ENCODE results near the gene AGBL1. TPM values are rescaled to one million over a fixed set of nuclear protein-coding genes. Genes with fewer than 3 reads are reported as not detected.

AGBL1 gene
- total RNA-seq, 2 experiments from 2014 or later = not detected

DNA sequence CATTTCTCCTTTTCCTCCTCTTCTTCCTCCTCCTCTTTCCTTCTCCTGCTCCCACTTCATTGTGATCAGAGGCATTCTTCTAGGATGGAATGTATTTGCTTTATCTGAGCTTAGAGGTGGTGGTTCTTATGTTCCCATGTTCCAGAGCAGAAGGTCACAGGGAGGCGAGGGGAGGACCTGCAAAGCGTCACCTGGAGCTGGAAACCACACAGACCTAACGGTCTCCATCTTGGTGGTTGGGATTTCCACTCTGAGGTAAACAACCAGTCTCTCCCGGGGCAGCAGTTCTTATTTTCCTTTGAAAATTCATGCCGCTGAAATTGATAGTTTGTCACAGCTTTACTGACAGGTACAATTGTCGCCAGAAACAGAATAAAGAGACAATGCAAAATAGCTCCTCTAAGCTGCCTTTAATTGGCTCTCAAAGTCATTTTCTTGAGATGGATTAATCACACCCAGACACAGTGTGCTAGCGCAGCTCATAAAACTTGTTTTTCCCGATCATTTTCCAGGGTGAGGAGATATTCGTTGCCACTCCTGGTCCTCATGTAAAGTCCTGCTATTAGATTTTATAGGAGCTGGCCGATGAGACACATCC, 16.9 kb upstream of the AGBL1 start:
- CTCF ChIA-PET = no interaction called here
- Mint-ChIP-seq H3K36me3 (ENCODE audit: low read depth) (no peaks in the 10 kb centered on the region), H3K4me3 (no peak overlapping the region), H3K4me1 (ENCODE audit: low read depth) (no peaks in the 10 kb centered on the region), H3K27ac (no peak overlapping the region), H3K9me3 (peaks cover 6% of the 10 kb centered on the region), H3K27me3 (ENCODE audit: low read depth) (peaks cover 14% of the 10 kb centered on the region)
- DNase-seq = no peak
- intact Hi-C loops (cut with micrococcal nuclease) = no loop called here

DNA sequence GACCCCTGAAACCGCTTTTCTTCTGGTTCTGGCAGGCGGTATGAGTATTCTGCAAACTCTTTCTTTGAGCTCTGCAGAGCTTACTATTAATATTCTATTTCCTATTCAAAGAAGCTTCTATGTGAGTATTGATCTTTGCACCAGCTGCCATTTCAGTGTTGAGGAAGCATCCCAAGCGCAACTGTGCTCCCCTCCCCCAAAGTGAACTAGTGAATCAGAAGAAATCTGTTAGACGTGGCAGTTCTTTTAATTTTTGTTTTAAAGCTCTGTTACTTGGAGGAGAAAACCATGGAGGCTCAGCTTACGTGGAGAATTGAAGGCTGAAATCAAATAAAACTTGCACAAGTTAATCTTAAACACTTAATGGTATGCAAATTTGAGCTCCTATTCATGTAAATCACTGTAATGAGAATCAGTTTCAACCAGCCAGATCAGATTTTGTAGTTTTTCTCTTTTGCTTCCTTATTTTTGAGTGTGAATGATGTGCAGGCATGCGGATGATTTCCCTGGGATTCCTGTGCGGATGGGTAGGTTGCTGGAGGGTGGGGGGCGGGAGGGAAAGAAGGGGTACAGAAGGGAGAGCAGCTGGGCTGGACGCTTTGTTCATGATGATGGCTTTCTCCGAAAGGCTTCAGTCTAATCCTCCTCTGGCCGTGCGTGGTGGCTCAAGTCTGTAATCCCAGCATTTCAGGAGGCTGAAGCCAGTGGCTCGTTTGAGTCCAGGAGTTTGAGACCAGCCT, 16.1 kb upstream of the AGBL1 start:
- Mint-ChIP-seq H3K4me3 (no peak overlapping the region), H3K9me3 (peaks cover 6% of the 10 kb centered on the region), H3K27ac (no peak overlapping the region), H3K27me3 (ENCODE audit: low read depth) (peaks cover 14% of the 10 kb centered on the region), H3K4me1 (ENCODE audit: low read depth) (no peaks in the 10 kb centered on the region), H3K36me3 (ENCODE audit: low read depth) (no peaks in the 10 kb centered on the region)
- CTCF ChIA-PET = no interaction called here
- intact Hi-C loops (cut with micrococcal nuclease) = no loop called here
- DNase-seq = no peak

DNA sequence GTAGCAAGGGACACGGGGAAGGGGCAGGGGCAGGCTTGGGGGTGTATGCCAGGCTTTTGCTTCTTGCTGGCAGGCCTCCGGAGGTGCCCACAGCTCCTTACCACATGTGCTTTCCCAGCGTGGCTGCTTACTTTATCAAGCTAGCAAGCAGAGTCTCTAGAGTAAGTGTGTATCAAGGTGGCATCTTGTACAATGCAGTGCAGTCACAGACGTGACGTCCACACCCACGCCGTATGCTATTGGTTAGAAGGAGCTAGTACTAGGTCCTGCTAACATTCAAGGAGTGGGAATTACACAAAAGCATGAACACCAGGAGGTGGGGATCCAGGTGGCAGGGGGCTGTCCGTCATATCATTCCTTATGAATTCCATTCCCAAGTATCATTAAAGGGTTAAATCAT, 15.3 kb upstream of the AGBL1 start:
- intact Hi-C loops (cut with micrococcal nuclease) = no loop called here
- CTCF ChIA-PET = no interaction called here
- Mint-ChIP-seq H3K27ac (no peak overlapping the region), H3K27me3 (ENCODE audit: low read depth) (peaks cover 14% of the 10 kb centered on the region), H3K4me3 (no peak overlapping the region), H3K4me1 (ENCODE audit: low read depth) (no peaks in the 10 kb centered on the region), H3K9me3 (peaks cover 6% of the 10 kb centered on the region), H3K36me3 (ENCODE audit: low read depth) (no peaks in the 10 kb centered on the region)
- DNase-seq = no peak

DNA sequence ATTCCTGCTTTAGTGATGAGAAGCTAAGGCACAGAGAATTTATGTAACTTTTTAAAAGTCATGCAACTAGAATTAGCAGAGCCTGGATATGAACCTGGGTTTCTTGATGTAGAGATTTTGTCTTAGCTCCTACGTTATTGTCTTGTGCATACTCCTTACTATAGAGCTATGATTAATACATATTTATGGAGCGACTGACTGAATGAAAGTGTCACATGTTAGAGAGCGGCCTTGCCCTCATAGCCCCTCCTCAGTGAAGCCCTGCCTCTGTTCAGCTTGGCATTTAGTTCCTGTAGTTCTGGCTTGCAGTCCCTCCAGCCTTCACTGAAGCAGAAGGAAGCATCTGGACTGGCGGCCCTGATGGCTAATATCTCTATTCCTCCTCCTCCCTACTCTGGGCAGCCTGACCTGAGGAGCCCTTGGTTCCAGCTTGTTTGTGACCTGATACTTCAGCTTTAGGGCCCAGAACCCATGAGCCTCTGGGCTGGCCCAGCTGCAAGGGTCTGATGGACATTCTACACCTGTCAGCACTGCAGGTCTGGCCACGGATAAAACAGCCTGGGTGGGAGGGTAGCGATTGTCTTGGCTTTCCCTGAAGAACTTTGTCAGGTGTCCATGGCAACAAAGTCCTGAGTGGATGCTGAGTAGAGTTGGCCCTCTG, 13.4 kb upstream of the AGBL1 start:
- intact Hi-C loops (cut with micrococcal nuclease) = no loop called here
- peaks cover 6% of the 10 kb centered on the region for H3K9me3 Mint-ChIP-seq
- H3K27ac Mint-ChIP-seq = no peak overlapping the region
- peaks cover 14% of the 10 kb centered on the region for H3K27me3 Mint-ChIP-seq (ENCODE audit: low read depth)
- DNase-seq = no peak
- no peak overlapping the region for H3K4me3 Mint-ChIP-seq
- CTCF ChIA-PET = no interaction called here
- H3K36me3 Mint-ChIP-seq (ENCODE audit: low read depth) = no peaks in the 10 kb centered on the region
- H3K4me1 Mint-ChIP-seq (ENCODE audit: low read depth) = no peaks in the 10 kb centered on the region

DNA sequence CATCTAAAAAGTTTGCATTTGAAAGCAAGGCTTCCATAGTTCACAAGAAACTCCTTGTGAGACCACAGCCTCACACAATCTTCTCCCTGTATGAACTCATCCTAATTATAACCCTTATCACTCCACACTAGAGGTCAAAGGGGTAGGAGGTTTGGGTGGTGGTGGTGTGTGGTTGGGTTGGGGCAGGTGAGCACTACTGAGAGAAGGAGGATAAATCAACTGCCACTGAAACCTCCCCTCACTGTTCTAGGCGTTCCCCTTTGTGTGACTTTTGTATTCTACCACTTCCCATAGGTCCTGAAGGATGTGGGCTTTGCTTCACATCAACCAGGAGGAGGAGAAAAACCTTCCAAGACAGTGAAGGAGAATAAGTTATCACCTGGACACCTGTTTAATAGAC, 6.4 kb upstream of the AGBL1 start:
- H3K36me3 Mint-ChIP-seq (ENCODE audit: low read depth) = no peaks in the 10 kb centered on the region
- intact Hi-C loops (cut with micrococcal nuclease) = no loop called here
- H3K9me3 Mint-ChIP-seq = no peaks in the 10 kb centered on the region
- H3K4me3 Mint-ChIP-seq = no peak overlapping the region
- H3K27me3 Mint-ChIP-seq (ENCODE audit: low read depth) = no peaks in the 10 kb centered on the region
- DNase-seq = no peak
- no peak overlapping the region for H3K27ac Mint-ChIP-seq
- CTCF ChIA-PET = no interaction called here
- no peaks in the 10 kb centered on the region for H3K4me1 Mint-ChIP-seq (ENCODE audit: low read depth)

DNA sequence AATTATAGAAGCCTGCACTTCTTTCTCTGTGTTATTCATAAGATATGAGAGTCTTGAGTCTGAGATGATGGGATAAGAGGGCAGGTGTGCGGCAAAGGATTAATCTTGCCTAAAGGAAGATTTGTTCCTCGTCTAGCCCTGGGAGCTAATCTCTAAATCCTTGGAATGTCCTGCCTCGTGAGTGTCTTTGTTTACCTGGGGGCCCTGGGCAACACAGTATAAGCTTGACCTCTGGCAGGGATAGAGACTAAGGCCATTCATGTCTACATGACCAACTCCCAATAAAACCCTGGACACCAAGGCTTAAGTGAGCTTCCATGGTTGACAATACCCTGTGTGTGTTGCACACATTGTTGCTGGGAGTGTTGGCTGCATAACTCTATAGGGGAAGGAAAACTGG, 3.2 kb upstream of the AGBL1 start:
- H3K9me3 Mint-ChIP-seq = no peaks in the 10 kb centered on the region
- CTCF ChIA-PET = no interaction called here
- no peaks in the 10 kb centered on the region for H3K27me3 Mint-ChIP-seq (ENCODE audit: low read depth)
- no peak overlapping the region for H3K27ac Mint-ChIP-seq
- intact Hi-C loops (cut with micrococcal nuclease) = no loop called here
- no peak for DNase-seq
- no peak overlapping the region for H3K4me3 Mint-ChIP-seq
- no peaks in the 10 kb centered on the region for H3K4me1 Mint-ChIP-seq (ENCODE audit: low read depth)
- no peaks in the 10 kb centered on the region for H3K36me3 Mint-ChIP-seq (ENCODE audit: low read depth)

DNA sequence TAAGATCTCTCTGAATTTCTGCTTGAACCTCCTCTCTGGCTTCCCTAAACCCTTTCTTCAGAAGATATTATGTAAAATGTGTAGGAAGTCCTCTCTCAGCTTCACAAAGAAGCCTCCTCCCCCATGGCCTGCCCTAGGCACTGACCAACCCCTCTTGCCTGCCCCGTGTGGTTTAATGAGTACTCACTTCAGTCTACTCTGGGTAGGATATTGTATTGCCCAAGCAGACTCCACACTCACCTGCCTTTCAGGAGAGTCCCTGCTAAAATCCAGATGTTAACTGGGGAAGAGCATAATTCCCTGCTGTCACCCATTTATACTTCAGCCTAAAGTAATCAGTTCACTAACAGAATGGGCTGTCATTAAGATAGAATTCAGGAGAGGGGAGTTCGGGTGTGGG, 2.6 kb upstream of the AGBL1 start:
- Mint-ChIP-seq H3K27me3 (ENCODE audit: low read depth) (no peaks in the 10 kb centered on the region), H3K4me1 (ENCODE audit: low read depth) (no peaks in the 10 kb centered on the region), H3K27ac (no peak overlapping the region), H3K4me3 (no peak overlapping the region), H3K36me3 (ENCODE audit: low read depth) (no peaks in the 10 kb centered on the region), H3K9me3 (no peaks in the 10 kb centered on the region)
- no peak for DNase-seq
- CTCF ChIA-PET = no interaction called here
- intact Hi-C loops (cut with micrococcal nuclease) = no loop called here

DNA sequence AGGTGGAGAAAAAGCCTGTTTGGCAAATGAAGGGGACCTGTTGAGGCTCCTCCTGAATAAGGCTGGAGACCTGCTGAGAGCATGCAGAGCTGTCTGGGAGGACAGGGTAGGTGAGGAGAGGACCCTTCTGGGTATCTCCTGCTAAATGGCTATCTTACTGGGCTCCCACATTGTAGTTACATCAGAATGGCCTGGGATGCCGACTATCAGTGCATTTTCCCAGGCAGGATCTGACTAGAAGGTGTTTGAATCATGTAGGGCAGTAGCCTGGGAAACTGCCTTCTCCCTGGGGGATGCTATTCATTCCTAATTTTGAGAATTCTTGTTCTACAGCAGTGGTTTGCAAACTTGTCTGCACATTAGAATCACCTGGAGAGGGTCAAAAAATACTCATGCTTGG, 631 bp downstream of the AGBL1 start:
- DNase-seq = no peak
- H3K9me3 Mint-ChIP-seq = no peaks in the 10 kb centered on the region
- peaks cover 15% of the 10 kb centered on the region for H3K4me1 Mint-ChIP-seq (ENCODE audit: low read depth)
- intact Hi-C loops (cut with micrococcal nuclease) = no loop called here
- no peak overlapping the region for H3K27ac Mint-ChIP-seq
- CTCF ChIA-PET = no interaction called here
- no peaks in the 10 kb centered on the region for H3K36me3 Mint-ChIP-seq (ENCODE audit: low read depth)
- H3K27me3 Mint-ChIP-seq (ENCODE audit: low read depth) = peaks cover 4% of the 10 kb centered on the region
- no peak overlapping the region for H3K4me3 Mint-ChIP-seq

DNA sequence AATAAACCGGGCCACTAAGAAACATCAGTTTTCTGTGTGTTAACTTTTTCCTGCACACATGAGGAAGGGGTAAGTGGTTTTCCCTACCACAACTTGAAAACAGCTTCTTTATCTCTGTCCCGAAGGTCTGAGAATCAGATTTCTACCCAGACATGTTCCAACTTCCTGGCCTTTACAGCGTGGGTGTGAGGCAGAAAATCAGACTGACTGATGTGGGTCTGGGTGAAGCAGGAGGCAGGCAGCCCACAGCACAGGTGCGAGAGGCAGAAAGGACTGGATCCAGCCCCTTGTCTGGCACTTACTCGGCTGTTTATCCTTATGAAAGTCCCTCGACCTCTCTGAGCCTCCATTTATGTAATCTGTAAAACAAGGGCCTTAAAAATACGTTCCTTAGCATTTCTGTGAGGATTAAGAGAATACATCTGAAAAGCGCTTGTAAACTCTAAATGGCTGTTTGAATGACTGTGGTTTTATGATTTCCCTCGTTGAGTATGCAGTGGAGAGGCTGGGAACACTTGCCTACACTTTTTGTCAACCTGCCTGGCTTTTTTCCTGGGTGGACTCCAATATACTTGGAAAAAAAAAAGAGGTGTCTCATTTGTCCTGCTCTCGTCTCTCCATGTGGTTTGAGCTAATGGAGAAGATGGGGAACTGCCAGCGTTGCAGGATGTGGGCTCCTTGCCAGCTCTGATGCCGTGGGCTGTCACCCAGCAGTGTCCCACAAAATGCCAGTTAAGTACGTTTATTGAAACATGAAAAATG, 3.1 kb downstream of the AGBL1 start:
- peak; percentile 14 for DNase-seq
- H3K9me3 Mint-ChIP-seq = no peaks in the 10 kb centered on the region
- no peaks in the 10 kb centered on the region for H3K36me3 Mint-ChIP-seq (ENCODE audit: low read depth)
- CTCF ChIA-PET = no interaction called here
- intact Hi-C loops (cut with micrococcal nuclease) = no loop called here
- H3K4me1 Mint-ChIP-seq (ENCODE audit: low read depth) = peaks cover 15% of the 10 kb centered on the region
- no peak overlapping the region for H3K27ac Mint-ChIP-seq
- H3K27me3 Mint-ChIP-seq (ENCODE audit: low read depth) = peaks cover 4% of the 10 kb centered on the region
- H3K4me3 Mint-ChIP-seq = no peak overlapping the region

DNA sequence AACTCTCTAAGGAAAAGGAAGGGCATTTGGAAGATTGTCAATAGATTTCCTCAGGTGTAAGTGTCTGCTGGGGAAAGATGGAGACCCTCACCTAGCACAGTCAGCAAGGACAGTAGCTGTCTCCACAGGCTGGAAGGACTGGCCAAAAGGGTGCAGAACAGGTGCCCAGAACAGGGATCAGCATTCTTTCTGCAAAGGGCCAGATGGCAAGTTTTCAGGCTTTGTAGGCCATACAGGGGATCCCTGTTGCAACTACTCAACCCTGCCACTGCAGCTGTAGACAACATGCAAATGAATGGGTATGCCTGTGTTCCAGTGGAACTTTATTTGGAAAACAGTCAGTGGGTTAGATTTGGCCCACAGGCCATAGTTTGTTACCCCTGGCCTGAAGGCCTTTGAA, 8.1 kb downstream of the AGBL1 start:
- CTCF ChIA-PET = interaction anchor here (1.3 kb wide), 1 partner anchor 228 kb away, joined by 3 read pairs; no protein-coding TSS in a partner anchor

DNA sequence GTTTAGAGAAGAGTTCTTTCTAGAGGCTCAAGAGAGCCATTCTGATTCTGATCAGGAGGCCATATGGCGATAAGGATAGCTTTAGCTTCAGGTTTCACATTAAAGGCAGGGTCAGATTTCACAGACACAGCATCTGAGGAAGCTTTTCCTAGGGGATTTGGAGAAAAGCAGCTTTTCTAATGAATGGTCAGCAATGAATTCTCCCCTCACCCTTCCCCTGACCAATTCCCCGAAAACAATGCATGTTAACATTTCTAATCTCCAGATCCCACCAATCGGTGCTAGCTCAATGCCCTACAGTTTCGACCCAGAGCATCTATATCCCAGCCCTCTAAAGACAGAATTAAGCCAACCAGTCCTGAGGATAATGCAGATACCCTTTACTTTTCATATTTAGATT, 9.8 kb downstream of the AGBL1 start:
- Mint-ChIP-seq H3K27me3 (ENCODE audit: low read depth) (peaks cover 2% of the 10 kb centered on the region), H3K36me3 (ENCODE audit: low read depth) (no peaks in the 10 kb centered on the region), H3K27ac (no peak overlapping the region), H3K9me3 (no peaks in the 10 kb centered on the region), H3K4me3 (no peak overlapping the region), H3K4me1 (ENCODE audit: low read depth) (no peaks in the 10 kb centered on the region)
- CTCF ChIA-PET = interaction anchor here (0.5 kb wide), 1 partner anchor 311 kb away, joined by 4 read pairs; no protein-coding TSS in a partner anchor
- DNase-seq = no peak
- intact Hi-C loops (cut with micrococcal nuclease) = no loop called here

More for the DNA sequence above, 8.1 kb downstream of the AGBL1 start:
- Mint-ChIP-seq H3K9me3 (no peaks in the 10 kb centered on the region), H3K27me3 (ENCODE audit: low read depth) (peaks cover 4% of the 10 kb centered on the region), H3K36me3 (ENCODE audit: low read depth) (no peaks in the 10 kb centered on the region), H3K27ac (no peak overlapping the region), H3K4me1 (ENCODE audit: low read depth) (peaks cover 8% of the 10 kb centered on the region), H3K4me3 (no peak overlapping the region)
- no peak for DNase-seq
- intact Hi-C loops (cut with micrococcal nuclease) = no loop called here

DNA sequence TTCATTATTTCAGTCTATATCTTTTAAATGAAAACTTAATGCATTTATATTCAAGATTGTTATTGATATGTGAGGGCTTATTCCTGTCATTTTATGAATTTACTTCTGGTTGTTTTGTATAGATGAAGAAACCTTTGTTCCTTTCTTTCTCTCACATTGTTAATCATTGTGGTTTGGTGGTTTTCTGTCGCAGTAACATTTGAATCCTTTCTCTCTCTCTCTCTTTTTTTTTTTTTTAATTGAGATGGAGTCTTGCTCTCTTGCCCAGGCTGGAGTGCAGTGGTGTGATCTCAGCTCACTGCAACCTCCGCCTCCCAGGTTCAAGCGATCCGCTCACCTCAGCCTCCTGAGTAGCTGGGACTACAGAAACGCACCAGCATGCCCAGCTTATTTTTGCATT, 22.1 kb downstream of the AGBL1 start:
- no peak overlapping the region for H3K27ac Mint-ChIP-seq
- no peaks in the 10 kb centered on the region for H3K36me3 Mint-ChIP-seq (ENCODE audit: low read depth)
- H3K4me1 Mint-ChIP-seq (ENCODE audit: low read depth) = no peaks in the 10 kb centered on the region
- H3K4me3 Mint-ChIP-seq = no peak overlapping the region
- H3K27me3 Mint-ChIP-seq (ENCODE audit: low read depth) = peaks cover 16% of the 10 kb centered on the region
- peaks cover 10% of the 10 kb centered on the region for H3K9me3 Mint-ChIP-seq
- intact Hi-C loops (cut with micrococcal nuclease) = no loop called here
- DNase-seq = no peak
- CTCF ChIA-PET = interaction anchor here (0.6 kb wide), 1 partner anchor 238 kb away, joined by 6 read pairs; no protein-coding TSS in a partner anchor

Measured in activated naive CD4-positive, alpha-beta T cell treated with anti-CD3 and anti-CD28 coated beads for 36 hours (primary cell).